ENCODE data around the gene MAN1C1. TPM values are rescaled to one million over a fixed set of nuclear protein-coding genes. Genes with fewer than 3 reads are reported as not detected.

Gene MAN1C1
- total and polyA plus RNA-seq, 2 donors from 2014 or later: 31.7 to 65.5 TPM

DNA sequence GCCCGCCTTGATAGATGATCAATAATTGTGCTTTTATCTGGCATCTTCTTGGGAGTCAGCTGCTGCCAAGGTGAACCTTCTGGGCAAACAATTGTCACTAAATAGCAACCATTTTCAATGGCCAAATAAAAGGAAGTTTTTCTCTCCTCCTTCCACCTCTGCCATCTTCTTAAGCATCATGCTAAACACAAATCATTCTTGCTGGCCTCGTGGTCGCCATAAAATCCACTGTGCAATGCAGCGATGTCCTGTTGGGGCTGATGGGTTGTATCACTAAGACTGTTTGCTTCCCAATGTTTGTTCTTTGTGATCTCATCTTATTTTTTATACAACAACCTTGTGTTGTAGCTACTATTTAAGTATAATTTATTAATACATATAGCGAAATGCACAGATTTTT is 8.0 kb downstream of the MAN1C1 start:
- no peak for DNase-seq
- FAIRE-seq: no peak
- Histone ChIP-seq H3K36me3 (ENCODE audit: control insufficient read depth in 2 of 3, insufficient read depth in 3 of 3, low read length in 3 of 3) (no peaks in the 10 kb centered on the region), H3K27me3 (ENCODE audit: control insufficient read depth, insufficient read depth, low read length) (no peaks in the 10 kb centered on the region), H3K27ac (ENCODE audit: low read depth in 2 of 2, low read length in 2 of 2) (no peak overlapping the region), H3K9ac (ENCODE audit: low read length in 3 of 3) (no peak overlapping the region), H3K4me1 (ENCODE audit: control insufficient read depth in 2 of 3, insufficient read depth in 2 of 3, low read depth in 1 of 3, low read length in 3 of 3) (peaks cover 0 to 9% (median 6%) of the 10 kb centered on the region in 3 donors), H3K4me3 (ENCODE audit: low read length in 3 of 3) (no peak overlapping the region), H3K9me3 (ENCODE audit: control insufficient read depth in 2 of 3, insufficient read depth in 1 of 3, low read length in 3 of 3) (no peaks in the 10 kb centered on the region)
- intact Hi-C loops (cut with DNase I): no loop called here
- no peak for TF ChIP-seq CTCF (IDR thresholded peaks at IDR 0.05; ENCODE audit: borderline replicate concordance, extremely low read depth, insufficient read depth)

GRCh38 chr1:25626018-25626417 is 9.4 kb downstream of the MAN1C1 start:
- H3K27me3 ChIP-seq (ENCODE audit: control insufficient read depth, insufficient read depth, low read length): no peaks in the 10 kb centered on the region
- no peak overlapping the region for H3K27ac ChIP-seq (ENCODE audit: low read depth in 2 of 2, low read length in 2 of 2)
- intact Hi-C loops (cut with DNase I): no loop called here
- no peak overlapping the region for H3K4me3 ChIP-seq (ENCODE audit: low read length in 3 of 3)
- DNase-seq (no peak), FAIRE-seq (no peak)
- H3K9ac ChIP-seq (ENCODE audit: low read length in 3 of 3): no peak overlapping the region
- H3K9me3 ChIP-seq (ENCODE audit: control insufficient read depth in 2 of 3, insufficient read depth in 1 of 3, low read length in 3 of 3): no peaks in the 10 kb centered on the region
- peaks cover 0 to 6% (median 4%) of the 10 kb centered on the region in 3 donors for H3K4me1 ChIP-seq (ENCODE audit: control insufficient read depth in 2 of 3, insufficient read depth in 2 of 3, low read depth in 1 of 3, low read length in 3 of 3)
- no peaks in the 10 kb centered on the region for H3K36me3 ChIP-seq (ENCODE audit: control insufficient read depth in 2 of 3, insufficient read depth in 3 of 3, low read length in 3 of 3)
- no peak for TF ChIP-seq CTCF (IDR thresholded peaks at IDR 0.05; ENCODE audit: borderline replicate concordance, extremely low read depth, insufficient read depth)

DNA sequence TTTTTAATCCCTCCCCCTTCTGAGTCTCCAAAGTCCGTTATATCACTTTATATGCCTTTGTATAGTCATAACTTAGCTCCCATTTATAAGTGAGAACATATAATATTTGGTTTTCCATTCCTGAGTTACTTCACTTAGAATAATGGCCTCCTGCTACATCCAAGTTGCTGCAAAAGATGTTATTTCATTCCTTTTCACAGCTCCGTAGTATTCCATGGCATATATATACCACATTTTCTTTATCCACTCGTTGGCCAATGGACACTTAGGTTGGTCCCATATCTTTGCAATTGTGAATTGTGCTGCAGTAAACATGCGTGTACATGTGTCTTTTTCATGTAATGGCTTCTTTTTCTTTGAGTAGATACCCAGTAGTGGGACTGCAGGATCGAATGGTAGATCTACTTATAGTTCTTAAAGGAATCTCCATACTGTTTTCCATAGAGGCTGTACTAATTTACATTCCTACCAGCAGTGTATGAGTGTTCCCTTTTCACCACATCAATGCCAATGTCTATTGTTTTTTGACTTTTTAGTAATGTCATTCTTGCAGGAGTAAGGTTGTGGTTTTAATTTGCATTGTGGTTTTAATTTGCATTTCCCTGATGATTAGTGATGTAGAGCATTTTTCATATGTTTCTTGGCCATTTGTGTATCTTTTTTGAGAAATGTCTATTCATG is 12.3 kb downstream of the MAN1C1 start:
- H3K9ac ChIP-seq (ENCODE audit: low read length in 3 of 3): no peak overlapping the region
- no peaks in the 10 kb centered on the region for H3K9me3 ChIP-seq (ENCODE audit: control insufficient read depth in 2 of 3, insufficient read depth in 1 of 3, low read length in 3 of 3)
- no peak for TF ChIP-seq CTCF (IDR thresholded peaks at IDR 0.05; ENCODE audit: borderline replicate concordance, extremely low read depth, insufficient read depth)
- no peaks in the 10 kb centered on the region for H3K27me3 ChIP-seq (ENCODE audit: control insufficient read depth, insufficient read depth, low read length)
- no peak for FAIRE-seq
- intact Hi-C loops (cut with DNase I): no loop called here
- H3K4me1 ChIP-seq (ENCODE audit: control insufficient read depth in 2 of 3, insufficient read depth in 2 of 3, low read depth in 1 of 3, low read length in 3 of 3): no peaks in the 10 kb centered on the region
- H3K36me3 ChIP-seq (ENCODE audit: control insufficient read depth in 2 of 3, insufficient read depth in 3 of 3, low read length in 3 of 3): no peaks in the 10 kb centered on the region
- H3K27ac ChIP-seq (ENCODE audit: low read depth in 2 of 2, low read length in 2 of 2): no peak overlapping the region
- no peak overlapping the region for H3K4me3 ChIP-seq (ENCODE audit: low read length in 3 of 3)
- DNase-seq: no peak

DNA sequence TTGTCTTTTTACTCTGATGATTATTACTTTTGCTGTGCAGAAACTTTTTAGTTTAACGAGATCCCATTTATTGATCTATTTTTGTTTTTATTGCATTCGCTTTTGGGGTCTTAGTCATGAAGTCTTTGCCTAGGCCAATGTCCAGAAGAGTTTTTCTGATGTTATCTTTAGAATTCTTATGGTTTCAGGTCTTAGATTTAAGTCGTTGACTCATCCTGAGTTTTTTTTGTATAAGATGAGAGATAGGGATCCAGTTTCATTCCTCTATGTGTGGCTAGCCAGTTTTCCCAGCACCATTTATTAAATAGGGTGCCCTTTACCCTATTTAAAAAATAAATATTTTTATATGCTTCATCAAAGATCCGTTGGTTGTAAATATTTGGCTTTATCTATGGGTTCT is 13.2 kb downstream of the MAN1C1 start:
- no peaks in the 10 kb centered on the region for H3K9me3 ChIP-seq (ENCODE audit: control insufficient read depth in 2 of 3, insufficient read depth in 1 of 3, low read length in 3 of 3)
- DNase-seq (no peak), FAIRE-seq (no peak)
- H3K4me1 ChIP-seq (ENCODE audit: control insufficient read depth in 2 of 3, insufficient read depth in 2 of 3, low read depth in 1 of 3, low read length in 3 of 3): no peaks in the 10 kb centered on the region
- no peak for TF ChIP-seq CTCF (IDR thresholded peaks at IDR 0.05; ENCODE audit: borderline replicate concordance, extremely low read depth, insufficient read depth)
- no peak overlapping the region for H3K9ac ChIP-seq (ENCODE audit: low read length in 3 of 3)
- no peaks in the 10 kb centered on the region for H3K27me3 ChIP-seq (ENCODE audit: control insufficient read depth, insufficient read depth, low read length)
- no peaks in the 10 kb centered on the region for H3K36me3 ChIP-seq (ENCODE audit: control insufficient read depth in 2 of 3, insufficient read depth in 3 of 3, low read length in 3 of 3)
- H3K4me3 ChIP-seq (ENCODE audit: low read length in 3 of 3): no peak overlapping the region
- H3K27ac ChIP-seq (ENCODE audit: low read depth in 2 of 2, low read length in 2 of 2): no peak overlapping the region
- intact Hi-C loops (cut with DNase I): no loop called here

Measured in kidney (tissue), 14 donors.